Nephron progenitor cell (in vitro differentiated cells): ENCODE measurements around the gene CALHM5.

Experiments
- DNase-seq: peaks from one replicate; pipeline ENCODE4 v3.0.0; 2021
- H3K27ac Mint-ChIP-seq: 2 replicates; pipeline ENCODE4 v1.8.0; 2021; ENCODE audit warnings: mild to moderate bottlenecking, moderate library complexity, mixed read lengths
- H3K27me3 Mint-ChIP-seq: 2 replicates; pipeline ENCODE4 v1.8.0; 2021; ENCODE audit warnings: mild to moderate bottlenecking, low read depth, mixed read lengths; ENCODE audit not compliant: poor library complexity
- H3K36me3 Mint-ChIP-seq: 2 replicates; pipeline ENCODE4 v1.8.0; 2021; ENCODE audit warnings: low read depth, mixed read lengths
- H3K4me1 Mint-ChIP-seq: 2 replicates; pipeline ENCODE4 v1.8.0; 2021; ENCODE audit warnings: mixed read lengths
- H3K4me3 Mint-ChIP-seq: 2 replicates; pipeline ENCODE4 v1.8.0; 2021; ENCODE audit warnings: mild to moderate bottlenecking, moderate library complexity, mixed read lengths
- H3K9me3 Mint-ChIP-seq: 2 replicates; pipeline ENCODE4 v1.8.0; 2021; ENCODE audit warnings: mild to moderate bottlenecking, moderate library complexity, mixed read lengths
- TF ChIP-seq, protein P1 (sequence below): fragments of 200-600 bp; sonication (generic); IDR thresholded peaks from 2 replicates; pipeline ENCODE4 v1.5.0; 2021; ENCODE audit warnings: antibody characterized with exemption

Gene CALHM5

DNA sequence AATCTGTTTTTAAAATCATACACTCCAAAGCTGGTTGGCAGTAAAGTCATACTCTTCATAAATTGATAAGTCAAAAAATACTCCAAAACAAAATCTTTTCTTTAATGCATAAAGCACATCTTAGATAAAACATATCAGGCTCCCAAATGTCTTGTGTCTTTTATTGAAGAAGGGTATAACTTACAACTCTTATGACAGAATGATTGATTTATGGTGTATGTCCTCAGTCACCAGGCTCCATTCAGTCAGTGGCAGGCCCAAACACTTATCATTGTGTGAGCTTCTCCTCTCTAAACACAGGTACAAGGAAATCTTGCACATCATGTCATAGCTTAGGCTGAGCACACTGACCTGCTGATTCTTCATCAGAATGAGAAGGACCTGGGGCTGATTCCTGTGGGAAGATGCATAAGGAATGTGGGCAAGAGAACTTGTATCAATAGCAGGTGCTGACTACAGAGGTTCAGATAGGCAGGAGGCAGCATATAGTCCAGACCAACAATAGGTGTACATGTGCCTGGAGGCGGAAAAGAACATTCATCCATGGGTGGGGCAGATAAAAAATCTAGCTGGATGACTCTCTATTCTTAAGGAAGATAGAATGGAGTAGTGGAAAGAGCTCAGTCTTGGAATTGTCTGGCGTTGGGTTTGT lies 1.9 kb downstream of the CALHM5 start:
- no peak for DNase-seq
- H3K4me1 Mint-ChIP-seq: peaks cover 7% of the 10 kb centered on the region
- H3K27ac Mint-ChIP-seq: no peak overlapping the region
- no peaks in the 10 kb centered on the region for H3K36me3 Mint-ChIP-seq
- TF ChIP-seq, protein P1, sequence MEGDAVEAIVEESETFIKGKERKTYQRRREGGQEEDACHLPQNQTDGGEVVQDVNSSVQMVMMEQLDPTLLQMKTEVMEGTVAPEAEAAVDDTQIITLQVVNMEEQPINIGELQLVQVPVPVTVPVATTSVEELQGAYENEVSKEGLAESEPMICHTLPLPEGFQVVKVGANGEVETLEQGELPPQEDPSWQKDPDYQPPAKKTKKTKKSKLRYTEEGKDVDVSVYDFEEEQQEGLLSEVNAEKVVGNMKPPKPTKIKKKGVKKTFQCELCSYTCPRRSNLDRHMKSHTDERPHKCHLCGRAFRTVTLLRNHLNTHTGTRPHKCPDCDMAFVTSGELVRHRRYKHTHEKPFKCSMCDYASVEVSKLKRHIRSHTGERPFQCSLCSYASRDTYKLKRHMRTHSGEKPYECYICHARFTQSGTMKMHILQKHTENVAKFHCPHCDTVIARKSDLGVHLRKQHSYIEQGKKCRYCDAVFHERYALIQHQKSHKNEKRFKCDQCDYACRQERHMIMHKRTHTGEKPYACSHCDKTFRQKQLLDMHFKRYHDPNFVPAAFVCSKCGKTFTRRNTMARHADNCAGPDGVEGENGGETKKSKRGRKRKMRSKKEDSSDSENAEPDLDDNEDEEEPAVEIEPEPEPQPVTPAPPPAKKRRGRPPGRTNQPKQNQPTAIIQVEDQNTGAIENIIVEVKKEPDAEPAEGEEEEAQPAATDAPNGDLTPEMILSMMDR: no peak
- no peak overlapping the region for H3K4me3 Mint-ChIP-seq
- H3K9me3 Mint-ChIP-seq: peaks cover 16% of the 10 kb centered on the region
- peaks cover 4% of the 10 kb centered on the region for H3K27me3 Mint-ChIP-seq

DNA sequence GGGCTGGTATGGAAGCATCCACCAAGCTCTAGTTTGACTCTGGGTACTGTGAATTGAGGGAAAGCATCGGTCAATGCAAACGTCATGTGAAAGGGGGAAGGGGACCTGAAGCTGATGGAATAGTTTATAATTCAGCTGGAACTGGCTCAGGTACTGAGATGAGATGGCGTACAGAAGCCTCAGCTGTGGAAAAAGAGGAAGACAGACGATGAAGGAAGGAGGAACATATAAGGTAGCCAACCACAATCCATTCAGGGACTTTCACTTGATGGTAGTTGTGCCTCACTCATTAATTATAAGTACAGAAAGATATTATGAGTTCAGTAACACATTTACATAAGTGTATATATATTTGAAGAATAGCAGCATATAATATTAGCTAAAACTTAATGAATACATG lies 2.7 kb downstream of the CALHM5 start:
- H3K27me3 Mint-ChIP-seq: peaks cover 4% of the 10 kb centered on the region
- H3K9me3 Mint-ChIP-seq: peaks cover 9% of the 10 kb centered on the region
- TF ChIP-seq, protein P1: no peak
- H3K36me3 Mint-ChIP-seq: no peaks in the 10 kb centered on the region
- no peak for DNase-seq
- no peak overlapping the region for H3K4me3 Mint-ChIP-seq
- H3K27ac Mint-ChIP-seq: no peak overlapping the region
- H3K4me1 Mint-ChIP-seq: peaks cover 14% of the 10 kb centered on the region

GRCh38 chr6:116515141-116515540 lies 3.7 kb downstream of the CALHM5 start:
- peaks cover 4% of the 10 kb centered on the region for H3K27me3 Mint-ChIP-seq
- no peaks in the 10 kb centered on the region for H3K36me3 Mint-ChIP-seq
- H3K4me1 Mint-ChIP-seq: peaks cover 14% of the 10 kb centered on the region
- H3K27ac Mint-ChIP-seq: no peak overlapping the region
- TF ChIP-seq, protein P1: no peak
- H3K9me3 Mint-ChIP-seq: no peaks in the 10 kb centered on the region
- H3K4me3 Mint-ChIP-seq: no peak overlapping the region
- DNase-seq: no peak

- H3K9me3 Mint-ChIP-seq: no peaks in the 10 kb centered on the region
- peaks cover 4% of the 10 kb centered on the region for H3K27me3 Mint-ChIP-seq
- TF ChIP-seq, protein P1: no peak
- H3K36me3 Mint-ChIP-seq: no peaks in the 10 kb centered on the region
- no peak overlapping the region for H3K27ac Mint-ChIP-seq
- H3K4me3 Mint-ChIP-seq: no peak overlapping the region
- DNase-seq: no peak
- H3K4me1 Mint-ChIP-seq: peaks cover 14% of the 10 kb centered on the region
Observed at GRCh38 chr6:116518621-116519368, 7.4 kb downstream of the CALHM5 start.

- Mint-ChIP-seq H3K4me3 (no peak overlapping the region), H3K27me3 (peaks cover 3% of the 10 kb centered on the region), H3K9me3 (no peaks in the 10 kb centered on the region), H3K4me1 (peaks cover 18% of the 10 kb centered on the region), H3K27ac (no peak overlapping the region), H3K36me3 (no peaks in the 10 kb centered on the region)
- no peak for DNase-seq
- TF ChIP-seq, protein P1: no peak
Observed at GRCh38 chr6:116522896-116523295, 11.5 kb downstream of the CALHM5 start.
